Measurements from ENCODE around the gene AGRP.
"Not testable (repeated sequence)": the region's sequence is repeated elsewhere in the genome, so short reads cannot be mapped to it uniquely, and the experiment has no call there.

The AGRP gene

DNA sequence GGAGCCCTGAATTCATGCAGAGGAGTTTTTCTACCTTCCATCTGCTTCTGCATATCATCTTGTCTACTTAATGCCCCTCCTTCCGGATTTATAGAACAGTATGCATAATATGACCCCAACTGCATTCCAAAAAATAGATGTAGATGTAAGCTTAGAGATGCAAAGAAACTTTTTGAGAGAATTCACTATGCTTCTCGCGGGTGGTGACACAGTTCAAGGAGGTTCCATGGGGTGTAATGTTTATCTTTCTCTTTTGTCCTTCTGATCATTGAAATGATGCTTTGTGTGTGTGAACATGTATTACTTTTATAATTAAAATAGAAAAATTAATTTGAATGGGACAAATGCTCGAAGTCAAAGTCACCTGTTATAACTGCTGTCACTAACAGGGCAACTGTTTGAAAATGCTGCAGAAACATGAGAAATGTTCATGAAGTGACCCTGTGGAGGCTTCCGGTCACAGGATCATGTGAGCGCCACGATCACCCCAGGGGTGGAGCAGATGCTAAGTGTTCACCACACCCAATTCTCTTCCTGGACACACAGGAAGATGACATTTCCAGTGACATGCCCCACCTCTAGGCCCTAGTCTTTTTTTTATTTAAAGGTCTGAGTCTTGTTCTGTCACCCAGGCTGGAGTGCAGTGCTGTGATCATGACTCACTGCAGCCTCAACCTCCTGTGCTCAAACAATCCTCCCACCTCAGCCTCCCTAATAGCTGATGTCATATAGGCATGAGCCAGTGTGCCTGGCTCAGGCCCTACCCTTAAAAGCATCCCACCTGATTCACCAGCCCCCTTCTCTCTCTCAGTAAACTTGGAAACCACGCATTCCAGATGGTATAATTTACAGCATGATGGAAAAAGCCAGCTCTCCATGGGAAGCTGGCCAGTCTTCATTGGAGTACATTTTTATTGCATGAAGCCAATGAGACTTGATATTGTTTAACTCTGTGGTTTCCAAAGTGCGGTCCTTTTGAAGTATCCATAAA lies 21.0 kb upstream of the AGRP start:
- DNase-seq (ENCODE audit: insufficient read length, low spot score) (no peak), FAIRE-seq (no peak)

DNA sequence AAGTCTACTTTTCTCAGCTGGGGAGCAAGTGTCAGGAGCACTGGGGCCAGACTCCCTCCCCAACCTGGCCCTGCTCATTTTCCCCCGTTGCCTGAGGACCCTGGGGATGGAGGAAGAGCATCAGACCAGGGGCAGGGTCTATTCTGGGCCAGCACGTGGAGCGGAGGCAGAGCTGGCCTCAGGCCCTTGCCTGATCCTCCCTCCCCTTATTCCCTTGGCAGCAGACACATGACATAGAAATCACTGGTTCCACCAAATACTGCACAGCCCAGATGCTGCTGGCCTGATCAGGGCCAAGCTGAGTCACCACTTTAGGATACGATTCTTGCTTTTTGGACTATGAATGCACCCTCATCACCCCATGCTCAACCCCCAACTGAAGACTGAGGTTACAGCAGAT lies 15.8 kb upstream of the AGRP start:
- no peak for FAIRE-seq
- DNase-seq (ENCODE audit: insufficient read length, low spot score), result no peak

DNA sequence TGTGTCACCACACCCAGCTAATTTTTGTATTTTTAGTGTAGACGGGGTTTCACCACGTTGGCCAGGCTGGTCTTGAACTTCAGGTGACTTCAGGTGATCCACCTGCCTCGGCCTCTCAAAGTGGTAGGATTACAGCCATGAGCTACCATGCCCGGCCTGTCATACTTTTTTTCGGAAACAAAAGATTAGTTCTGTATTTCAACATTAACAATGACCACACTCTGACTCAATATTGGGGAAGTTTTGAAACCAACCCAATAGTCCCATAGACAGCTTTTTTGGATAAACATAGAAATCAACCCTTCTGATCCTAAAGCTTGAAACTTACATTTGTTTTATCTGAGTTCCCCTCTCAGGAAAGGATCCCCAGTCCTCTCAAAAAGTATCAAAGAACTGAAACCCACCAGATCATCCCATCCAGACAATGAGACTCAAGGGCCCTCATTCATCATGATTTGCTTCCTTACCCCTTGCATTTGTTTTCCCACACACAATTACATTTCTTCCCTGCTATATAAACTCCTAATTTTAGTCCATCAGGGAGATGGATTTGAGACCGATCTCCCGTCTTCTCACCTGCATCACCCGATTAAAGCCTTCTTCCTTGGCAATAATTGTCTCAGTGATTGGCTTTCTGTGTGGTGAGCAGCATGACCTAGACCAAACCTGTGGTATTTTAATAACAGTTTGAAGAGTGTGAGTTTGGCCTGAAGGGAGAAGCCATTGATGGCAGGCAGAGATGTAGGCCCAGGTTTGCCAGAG lies 7.2 kb upstream of the AGRP start:
- FAIRE-seq (no peak), DNase-seq (ENCODE audit: insufficient read length, low spot score) (no peak)

DNA sequence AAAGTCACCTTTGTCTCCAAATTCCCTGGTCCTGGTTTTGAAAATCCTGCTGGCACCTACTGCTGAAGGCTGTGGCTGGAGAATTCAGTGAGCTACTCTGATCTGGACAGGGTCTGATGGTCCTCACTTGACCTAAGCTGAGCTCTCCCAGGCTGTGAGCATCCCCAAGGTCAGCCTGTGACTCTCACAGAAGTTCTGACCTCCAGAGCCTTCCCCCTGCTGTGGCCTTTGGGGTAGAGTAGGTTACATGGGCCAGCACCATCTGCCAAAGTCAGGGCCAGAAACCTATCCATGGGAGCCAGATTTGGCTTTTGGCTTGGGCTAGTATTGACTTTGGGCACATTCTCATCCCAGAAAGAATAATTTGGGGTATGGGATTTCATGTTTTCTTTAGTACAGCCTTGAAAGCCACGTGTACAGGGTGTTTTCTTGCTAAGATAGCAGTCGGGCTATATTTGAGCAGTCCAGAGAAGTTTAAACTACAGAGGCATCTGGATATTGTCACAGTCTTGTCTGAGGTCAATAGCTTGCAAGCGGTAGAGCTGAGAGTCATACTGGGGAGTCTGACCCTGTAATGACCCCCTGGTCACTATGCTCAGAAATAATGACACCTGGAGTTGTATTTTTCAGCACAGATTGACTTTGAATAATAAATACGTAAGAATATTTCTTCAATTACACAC lies 6.2 kb upstream of the AGRP start:
- FAIRE-seq (no peak), DNase-seq (ENCODE audit: insufficient read length, low spot score) (no peak)

DNA sequence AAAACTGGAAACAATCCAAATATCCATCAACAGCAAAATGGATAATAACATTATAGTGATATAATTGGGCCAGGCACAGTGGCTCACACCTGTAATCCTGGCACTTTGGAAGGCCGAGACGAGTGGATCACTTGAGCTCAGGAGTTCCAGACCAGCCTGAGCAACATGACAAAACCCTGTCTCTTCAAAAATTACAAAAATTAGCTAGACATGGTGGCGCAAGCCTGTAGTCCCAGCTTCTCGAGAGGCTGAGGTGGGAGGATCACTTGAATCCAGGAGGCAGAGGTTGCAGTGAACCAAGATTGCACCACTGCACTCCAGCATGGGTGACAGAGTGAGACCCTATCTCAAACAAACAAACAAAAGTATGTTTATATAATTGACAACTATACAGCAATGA lies 4.2 kb upstream of the AGRP start:
- not testable (repeated sequence) for FAIRE-seq; DNase-seq (ENCODE audit: insufficient read length, low spot score)

DNA sequence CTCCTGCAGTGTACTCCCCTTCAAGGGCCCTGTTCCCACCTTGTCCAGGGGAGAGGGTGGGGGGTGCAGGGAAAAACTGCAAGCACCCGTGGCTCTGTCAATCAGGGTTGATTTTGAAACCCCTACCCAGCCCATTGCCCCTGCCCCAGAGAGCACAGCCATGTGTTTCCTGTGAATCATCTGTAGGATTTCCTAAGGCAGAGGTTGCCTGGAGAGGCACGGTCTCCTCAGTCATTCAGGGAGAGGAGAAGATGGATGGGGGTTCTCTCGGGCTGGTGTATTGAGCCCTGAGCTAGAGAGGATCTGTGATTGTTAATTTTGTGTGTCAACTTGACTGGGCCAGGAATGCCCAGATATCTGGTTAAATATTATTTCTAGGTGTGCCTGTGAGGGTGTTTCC lies 3.5 kb upstream of the AGRP start:
- no peak for DNase-seq (ENCODE audit: insufficient read length, low spot score)
- no peak for FAIRE-seq

DNA sequence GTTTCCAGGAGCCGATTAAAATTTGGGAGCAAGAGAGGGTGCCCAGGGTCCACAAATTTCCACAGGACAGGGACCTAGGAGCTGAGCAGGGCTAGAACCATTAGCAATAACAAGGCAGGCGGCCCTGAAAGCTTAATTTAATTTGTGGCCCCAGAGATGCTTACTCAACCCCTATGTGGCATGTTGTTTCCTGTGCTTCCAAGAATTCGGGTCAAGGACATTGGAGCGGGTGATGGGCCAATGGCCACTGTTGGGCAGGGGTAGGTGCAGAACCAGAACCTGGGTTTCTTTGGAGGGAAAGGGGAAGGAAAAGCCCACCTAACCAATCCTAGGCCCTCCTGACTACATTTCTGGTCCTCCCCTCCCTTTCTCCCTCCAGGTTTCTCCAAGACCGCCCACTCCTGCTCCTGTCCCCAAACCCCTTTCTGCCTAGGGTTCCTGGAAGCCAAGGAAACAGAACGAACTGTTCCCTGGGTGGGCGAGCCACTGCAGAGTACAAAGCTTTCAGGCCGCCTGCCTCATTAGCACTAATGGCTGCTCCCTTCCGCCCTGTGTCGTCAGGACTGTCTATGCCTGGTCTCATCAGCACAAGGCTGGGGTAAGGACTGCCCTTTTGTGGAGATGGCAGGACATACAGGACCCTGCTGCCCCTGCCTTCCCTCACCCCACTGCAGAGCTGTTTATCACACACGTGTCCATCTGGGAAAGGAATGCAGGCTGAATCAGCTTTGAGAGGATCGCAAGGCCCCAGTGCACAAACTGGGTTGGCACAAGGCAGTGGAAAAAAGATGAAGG lies 581 bp upstream of the AGRP start:
- DNase-seq (ENCODE audit: insufficient read length, low spot score) (no peak), FAIRE-seq (no peak)

DNA sequence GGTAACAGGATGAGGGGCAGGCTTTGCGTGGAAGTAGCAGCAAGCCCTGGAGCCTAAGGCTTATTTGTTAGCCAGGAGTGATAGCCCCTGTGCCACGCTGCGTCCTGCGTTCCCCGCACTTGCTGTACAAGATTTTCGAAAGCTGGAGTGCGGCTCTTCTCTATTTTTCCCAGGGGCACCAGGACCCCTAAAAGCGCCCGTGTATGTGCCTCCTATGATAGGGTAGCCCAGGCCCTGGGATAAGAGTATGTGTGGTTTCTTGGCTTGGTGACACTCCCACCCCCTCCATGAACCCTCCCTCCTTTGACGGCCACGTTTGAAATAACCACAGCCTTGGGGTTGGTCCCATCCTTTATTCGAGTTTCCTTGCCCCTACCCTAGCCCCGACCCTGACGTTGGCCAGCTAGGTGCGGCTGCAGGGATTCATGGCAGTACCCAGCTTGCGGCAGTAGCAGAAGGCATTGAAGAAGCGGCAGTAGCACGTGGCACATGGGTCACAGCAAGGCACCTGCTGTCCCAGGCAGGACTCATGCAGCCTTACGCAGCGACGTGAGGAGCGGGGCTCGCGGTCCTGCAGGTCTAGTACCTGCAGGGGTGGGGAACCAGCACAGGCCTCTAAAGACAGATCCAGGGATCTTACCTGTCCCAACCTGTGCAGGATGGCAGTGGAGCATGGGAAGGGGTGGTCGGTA lies 968 bp downstream of the AGRP start:
- DNase-seq (ENCODE audit: insufficient read length, low spot score) (no peak), FAIRE-seq (no peak)

DNA sequence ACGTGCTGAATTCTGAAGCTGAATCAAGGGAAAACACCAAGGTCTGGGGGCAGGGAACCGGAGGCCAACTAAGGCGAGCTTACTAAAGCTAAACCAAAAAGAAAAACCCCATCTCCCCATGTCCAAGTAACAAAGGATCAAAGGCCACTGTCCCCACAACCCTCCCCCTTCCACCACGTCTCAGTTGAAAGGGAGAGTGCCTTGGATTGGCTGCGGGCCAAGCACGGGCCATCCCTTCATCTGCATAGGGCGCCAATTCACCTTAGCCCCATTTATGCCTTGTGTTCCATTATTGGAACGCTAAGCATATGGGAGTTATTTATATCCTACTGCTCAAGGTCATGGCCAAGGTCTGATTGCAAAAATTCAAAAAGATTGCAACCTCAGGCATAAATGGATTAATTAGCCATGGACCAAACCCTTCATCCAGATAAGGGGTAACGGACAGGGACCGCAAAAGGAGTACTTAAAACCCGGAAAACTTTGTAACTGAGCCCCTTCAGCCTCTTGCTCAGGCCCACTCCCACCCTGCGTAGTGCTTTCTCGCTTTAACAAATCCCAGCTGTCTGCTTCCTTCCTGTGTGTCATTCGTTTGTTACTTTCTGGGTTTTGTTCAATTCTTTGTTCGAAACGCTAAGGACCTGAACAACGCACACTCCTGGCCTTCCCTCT lies 1.6 kb downstream of the AGRP start:
- DNase-seq (ENCODE audit: insufficient read length, low spot score) (no peak), FAIRE-seq (no peak)

DNA sequence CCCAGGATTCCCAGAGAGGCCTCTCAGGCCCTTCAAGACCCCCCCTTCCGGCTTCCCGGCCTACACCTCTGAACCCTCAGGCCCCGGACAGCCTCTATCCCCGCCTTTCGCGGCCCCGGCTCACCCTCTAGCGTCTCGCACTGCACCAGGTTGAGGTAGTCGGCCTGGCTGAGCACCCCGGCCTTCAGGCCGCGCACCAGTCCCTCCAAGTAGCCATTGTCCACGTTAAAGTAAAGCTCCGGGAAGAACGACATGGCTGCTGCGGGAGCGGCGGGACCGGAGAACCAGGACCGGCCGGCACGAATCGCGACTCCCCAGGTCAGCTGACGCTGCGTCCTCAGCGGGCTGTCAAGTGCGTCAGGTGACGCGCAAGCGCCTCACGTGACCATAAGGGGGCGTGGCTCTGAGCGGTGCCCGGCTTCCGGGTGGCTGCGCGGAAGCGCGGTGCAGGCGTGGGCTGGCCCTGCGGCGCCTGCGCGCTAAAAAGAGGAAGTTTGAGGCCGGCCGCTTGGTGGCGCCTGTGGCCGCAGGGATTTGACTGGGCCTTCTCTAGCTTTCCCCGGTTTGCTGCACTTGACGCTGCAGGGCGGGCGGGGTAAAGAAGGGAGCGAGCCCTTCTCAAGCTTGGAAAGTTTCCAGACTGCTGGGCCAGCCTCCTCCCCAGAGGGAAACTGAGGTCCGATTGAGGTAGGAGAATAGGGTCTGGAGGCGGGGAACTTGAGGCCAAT lies 2.4 kb downstream of the AGRP start, which contains the start of gene ATP6V0D1:
Gene ATP6V0D1, minus strand, starts transcription at position 325 of the 728 bp plus-strand sequence. Its CDS starts 71 bp downstream, at position 254.
- FAIRE-seq (peak; percentile 91), DNase-seq (ENCODE audit: insufficient read length, low spot score) (peak; percentile 99)

DNA sequence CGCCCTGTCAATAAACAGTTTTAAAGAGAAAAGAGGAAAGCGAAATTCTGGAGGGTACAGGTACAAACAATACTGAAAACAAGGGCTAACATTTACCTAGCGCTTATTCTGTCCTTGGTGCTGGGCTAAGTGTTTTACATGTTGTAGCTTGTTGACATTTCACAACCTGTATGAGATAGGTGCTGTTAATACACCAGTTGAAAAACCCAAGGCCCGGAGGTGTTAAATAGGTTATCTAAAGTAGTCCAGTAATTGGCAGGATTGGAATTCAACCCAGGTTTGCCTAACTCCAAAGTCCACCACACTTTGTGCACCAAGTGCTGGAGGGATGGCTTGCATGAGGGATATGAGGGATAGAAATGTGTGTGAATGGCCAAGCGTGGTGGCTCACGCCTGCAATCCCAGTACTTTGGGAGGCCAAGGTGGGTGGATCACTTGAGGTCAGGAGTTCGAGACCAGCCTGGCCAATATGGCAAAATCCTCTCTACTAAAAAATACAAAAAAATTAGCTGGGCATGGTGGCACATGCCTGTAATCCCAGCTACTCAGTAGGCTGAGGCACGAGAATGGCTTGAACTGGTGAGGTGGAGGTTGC lies 5.3 kb downstream of the AGRP start:
- DNase-seq (ENCODE audit: insufficient read length, low spot score), result no peak
- FAIRE-seq, result no peak

DNA sequence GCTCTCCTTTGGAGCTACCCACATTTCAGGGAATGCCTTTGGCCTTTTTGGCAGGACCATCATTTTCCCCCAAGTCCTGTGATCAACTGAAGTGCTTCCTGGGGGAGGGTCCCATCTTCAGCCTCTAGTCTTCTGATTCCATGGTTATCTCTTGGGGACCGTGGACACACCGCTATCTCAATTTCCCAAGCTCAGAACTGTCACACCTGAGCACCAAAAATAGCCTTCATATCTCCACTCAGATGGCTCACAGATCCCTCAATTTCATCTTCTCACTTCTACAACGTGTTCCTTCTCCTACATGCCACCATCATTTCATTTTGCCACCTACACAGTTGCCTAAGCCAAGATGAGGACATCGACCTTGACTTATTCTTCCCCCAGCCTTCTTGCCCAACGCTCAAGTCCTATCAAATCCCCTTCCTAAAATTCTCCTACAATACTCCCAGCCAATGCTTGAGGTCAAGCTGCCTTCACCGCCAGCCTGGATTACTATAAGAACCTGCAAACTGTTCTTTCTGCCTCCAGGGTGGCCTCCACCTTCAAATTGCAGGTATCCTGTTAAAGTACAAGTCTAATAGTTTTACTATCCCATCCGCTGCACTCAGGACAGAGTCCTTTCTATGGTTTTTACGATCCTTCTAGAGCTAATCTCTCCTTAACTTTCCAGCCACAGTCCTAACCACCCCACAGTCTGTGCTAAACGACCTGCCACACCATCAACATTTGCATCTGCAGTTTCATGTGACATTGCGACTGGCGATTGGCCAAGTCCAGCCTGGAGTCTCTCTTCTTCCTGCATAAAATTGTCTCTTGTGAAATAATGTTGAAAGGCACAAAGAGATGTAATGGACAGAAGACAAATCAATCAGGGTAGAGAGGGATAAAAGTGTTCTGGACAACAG lies 8.5 kb downstream of the AGRP start:
- no peak for FAIRE-seq

DNA sequence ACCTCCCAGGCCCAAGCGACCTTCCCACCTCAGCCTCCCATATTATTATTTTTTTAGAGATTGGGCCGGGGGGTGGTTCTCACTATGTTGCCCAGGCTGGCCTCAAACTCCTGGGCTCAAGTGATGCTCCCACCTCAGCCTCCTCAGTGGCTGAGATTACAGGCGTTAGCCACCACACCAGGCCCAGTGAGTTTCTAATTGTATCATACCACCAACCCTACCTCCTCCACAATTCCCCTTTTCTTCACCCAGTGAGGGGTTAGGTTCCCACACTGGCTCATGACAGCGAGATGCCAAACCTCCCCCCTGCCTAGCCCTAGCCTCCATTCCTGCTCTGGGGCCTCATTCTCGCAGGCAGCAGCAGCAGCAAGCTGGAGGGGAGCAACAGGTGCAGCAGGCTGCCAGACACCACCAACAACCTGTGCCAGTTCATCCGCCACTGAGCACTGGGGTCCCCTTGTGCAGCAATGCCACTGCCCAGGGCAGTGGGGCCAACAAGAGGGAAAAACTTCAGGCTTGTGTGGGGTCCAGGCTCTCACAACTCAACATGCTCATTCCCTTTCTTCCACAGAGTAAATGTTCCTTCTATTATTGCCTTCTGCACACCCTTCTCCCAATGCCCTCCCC lies 11.5 kb downstream of the AGRP start:
- FAIRE-seq, result no peak
- DNase-seq (ENCODE audit: insufficient read length, low spot score), result no peak

More for the DNA sequence above, 8.5 kb downstream of the AGRP start:
- no peak for DNase-seq (ENCODE audit: insufficient read length, low spot score)

DNA sequence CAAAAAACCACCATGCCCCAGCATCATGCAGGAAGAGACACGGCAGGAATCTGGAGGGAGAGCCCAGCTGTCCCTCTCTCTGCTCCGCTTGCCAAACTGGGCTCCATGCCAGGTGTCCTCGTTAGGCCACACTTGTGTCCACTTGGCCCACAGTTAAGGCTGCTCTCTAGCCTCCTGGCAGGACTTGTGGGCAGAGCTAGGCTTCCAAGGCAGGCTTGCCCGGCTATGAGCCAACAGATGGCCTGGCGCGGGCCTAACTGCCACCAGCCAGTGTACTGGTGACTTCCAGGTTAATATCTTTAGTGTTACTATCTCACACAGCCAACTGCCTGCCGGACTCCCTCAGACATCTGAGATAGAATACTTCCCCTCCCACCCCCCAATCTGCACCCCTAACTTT lies 13.0 kb downstream of the AGRP start:
- DNase-seq (ENCODE audit: insufficient read length, low spot score), result no peak
- FAIRE-seq, result no peak

DNA sequence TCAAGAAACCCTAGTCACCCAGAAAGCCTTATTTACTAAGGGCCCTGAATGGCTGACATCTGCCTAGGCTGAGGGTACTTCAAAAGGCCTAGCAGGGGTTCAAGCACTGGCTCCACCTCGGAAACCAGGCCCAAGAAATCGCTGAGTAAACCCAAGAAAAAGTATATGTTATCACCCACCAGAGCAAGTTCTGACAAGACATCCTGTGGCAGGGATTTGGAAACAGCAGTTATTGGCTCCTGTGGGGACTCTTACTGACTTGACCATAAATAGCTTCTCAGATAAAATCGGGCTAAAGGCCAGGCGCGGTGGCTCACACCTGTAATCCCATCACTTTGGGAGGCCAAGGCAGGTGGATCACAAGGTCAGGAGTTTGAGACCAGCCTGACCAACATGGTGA lies 14.6 kb downstream of the AGRP start:
- no peak for DNase-seq (ENCODE audit: insufficient read length, low spot score)
- no peak for FAIRE-seq

DNA sequence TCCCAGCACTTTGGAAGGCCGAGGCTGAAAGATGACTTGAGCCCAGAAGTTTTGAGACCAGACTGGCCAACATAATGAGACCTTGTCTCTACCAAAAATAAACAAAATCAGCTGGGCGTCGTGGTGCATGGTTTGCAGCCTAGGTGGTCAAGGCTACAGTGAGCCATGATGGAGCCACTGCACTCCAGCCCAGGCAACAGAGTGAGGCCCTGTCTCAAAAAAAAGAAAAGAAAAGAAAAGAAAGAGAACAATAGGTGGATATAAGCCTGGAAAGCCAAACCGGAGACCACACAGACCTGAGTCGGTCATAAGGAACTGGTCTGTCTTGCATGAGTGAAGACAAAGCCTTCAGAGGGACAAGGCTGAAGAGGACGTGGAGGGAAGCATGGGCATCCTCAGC lies 16.8 kb downstream of the AGRP start:
- FAIRE-seq, result no peak
- no peak for DNase-seq (ENCODE audit: insufficient read length, low spot score)

DNA sequence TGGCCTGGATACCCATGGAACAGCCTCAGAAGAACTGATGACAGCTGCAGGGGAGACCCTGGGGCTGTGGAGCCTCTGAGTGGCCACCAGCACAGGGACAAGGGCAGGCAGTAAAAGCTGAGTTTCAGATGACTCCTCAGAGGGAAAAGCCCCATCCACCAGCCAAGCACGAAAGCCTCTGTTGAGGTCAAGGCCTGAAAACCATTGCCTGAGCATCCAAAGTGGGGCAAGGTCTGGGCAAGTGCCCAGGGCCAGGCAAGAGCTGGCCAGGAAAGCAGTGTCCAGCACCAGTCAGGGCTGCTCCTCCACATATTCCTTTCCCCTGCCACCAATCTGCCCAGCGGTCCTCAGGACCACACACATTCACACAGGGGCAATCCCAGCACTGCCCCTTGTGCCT lies 18.8 kb downstream of the AGRP start:
- FAIRE-seq (no peak), DNase-seq (ENCODE audit: insufficient read length, low spot score) (no peak)
